ENCODE measurements around the gene CCDC142.
"Not testable (repeated sequence)": the region's sequence is repeated elsewhere in the genome, so short reads cannot be mapped to it uniquely, and the experiment has no call there.

CCDC142 gene

GRCh38 chr2:74489906-74490305 is 7.1 kb upstream of the CCDC142 start:
- Histone ChIP-seq H3K36me3 (ENCODE audit: control insufficient read depth, insufficient read depth, low read length) (peaks cover 36% of the 10 kb centered on the region), H3K27me3 (ENCODE audit: control insufficient read depth, insufficient read depth, low read length) (no peaks in the 10 kb centered on the region), H3K4me3 (ENCODE audit: low read depth, low read length) (no peak overlapping the region), H3K4me1 (ENCODE audit: control insufficient read depth, insufficient read depth, low read length) (no peaks in the 10 kb centered on the region), H3K9ac (ENCODE audit: low read depth, low read length) (no peak overlapping the region), H3K9me3 (ENCODE audit: control insufficient read depth, insufficient read depth, low read length) (no peaks in the 10 kb centered on the region)

GRCh38 chr2:74488643-74489481 is 6.1 kb upstream of the CCDC142 start:
- H3K36me3 ChIP-seq (ENCODE audit: control insufficient read depth, insufficient read depth, low read length) = peaks cover 33% of the 10 kb centered on the region
- no peaks in the 10 kb centered on the region for H3K4me1 ChIP-seq (ENCODE audit: control insufficient read depth, insufficient read depth, low read length)
- no peak overlapping the region for H3K4me3 ChIP-seq (ENCODE audit: low read depth, low read length)
- no peaks in the 10 kb centered on the region for H3K27me3 ChIP-seq (ENCODE audit: control insufficient read depth, insufficient read depth, low read length)
- no peaks in the 10 kb centered on the region for H3K9me3 ChIP-seq (ENCODE audit: control insufficient read depth, insufficient read depth, low read length)
- H3K9ac ChIP-seq (ENCODE audit: low read depth, low read length) = no peak overlapping the region

GRCh38 chr2:74486141-74486540 is 3.3 kb upstream of the CCDC142 start:
- Histone ChIP-seq H3K4me1 (ENCODE audit: control insufficient read depth, insufficient read depth, low read length) (no peaks in the 10 kb centered on the region), H3K9ac (ENCODE audit: low read depth, low read length) (no peak overlapping the region), H3K4me3 (ENCODE audit: low read depth, low read length) (no peak overlapping the region), H3K36me3 (ENCODE audit: control insufficient read depth, insufficient read depth, low read length) (peaks cover 12% of the 10 kb centered on the region), H3K9me3 (ENCODE audit: control insufficient read depth, insufficient read depth, low read length) (no peaks in the 10 kb centered on the region), H3K27me3 (ENCODE audit: control insufficient read depth, insufficient read depth, low read length) (no peaks in the 10 kb centered on the region)

- not testable (repeated sequence) for H3K36me3 ChIP-seq (ENCODE audit: control insufficient read depth, insufficient read depth, low read length); H3K9me3 ChIP-seq (ENCODE audit: control insufficient read depth, insufficient read depth, low read length); H3K4me1 ChIP-seq (ENCODE audit: control insufficient read depth, insufficient read depth, low read length); H3K27me3 ChIP-seq (ENCODE audit: control insufficient read depth, insufficient read depth, low read length); H3K9ac ChIP-seq (ENCODE audit: low read depth, low read length)
- H3K4me3 ChIP-seq (ENCODE audit: low read depth, low read length) = peak overlapping the region; percentile 99
These were observed 922 bp upstream of the CCDC142 start for GRCh38 chr2:74483675-74484164.

DNA sequence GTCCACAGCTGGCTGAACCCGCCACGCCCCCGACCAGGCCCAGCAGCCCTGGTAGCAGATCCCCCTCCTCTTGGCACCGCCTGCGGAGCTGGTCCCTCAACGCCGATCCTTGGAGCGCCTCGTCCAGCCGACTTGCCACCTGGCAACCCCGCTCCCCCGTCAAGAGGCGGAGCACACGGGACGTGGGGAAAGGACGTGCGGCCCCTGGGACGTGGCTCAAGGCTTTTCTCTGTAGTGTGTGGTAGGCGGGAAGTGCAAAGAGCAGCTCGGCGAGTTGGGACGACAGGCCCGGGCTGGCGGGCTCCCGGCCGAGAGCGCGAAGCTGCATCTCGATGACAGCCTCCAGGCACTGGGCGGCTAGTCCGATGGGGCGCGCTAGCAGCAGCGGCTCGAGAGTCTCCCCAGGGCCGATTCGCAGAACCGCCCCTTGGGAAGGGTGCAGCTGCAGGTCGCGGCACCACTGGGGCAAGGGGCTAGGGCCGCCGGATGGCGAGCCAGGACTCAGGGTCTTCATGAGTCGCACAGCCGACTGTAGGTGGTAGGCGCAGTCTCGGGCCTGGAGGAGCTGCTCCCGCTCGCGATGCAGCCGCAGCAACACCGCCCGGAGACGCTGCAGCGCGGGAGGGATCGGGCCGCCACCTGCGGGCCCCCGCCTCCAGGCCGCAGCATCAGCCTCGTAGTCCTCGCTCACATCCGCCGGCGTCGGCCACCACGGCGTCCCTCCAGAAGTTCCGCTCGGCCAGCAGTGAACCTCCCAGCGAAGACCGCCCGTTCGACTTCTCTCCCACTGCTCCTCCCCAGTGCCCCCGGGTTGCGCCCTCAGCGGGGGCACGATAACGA is 617 bp downstream of the CCDC142 start:
- no peaks in the 10 kb centered on the region for H3K4me1 ChIP-seq (ENCODE audit: control insufficient read depth, insufficient read depth, low read length)
- peaks cover 6% of the 10 kb centered on the region for H3K36me3 ChIP-seq (ENCODE audit: control insufficient read depth, insufficient read depth, low read length)
- no peaks in the 10 kb centered on the region for H3K27me3 ChIP-seq (ENCODE audit: control insufficient read depth, insufficient read depth, low read length)
- H3K4me3 ChIP-seq (ENCODE audit: low read depth, low read length) = peak overlapping the region; percentile 99
- H3K9ac ChIP-seq (ENCODE audit: low read depth, low read length) = peak overlapping the region; percentile 87
- H3K9me3 ChIP-seq (ENCODE audit: control insufficient read depth, insufficient read depth, low read length) = no peaks in the 10 kb centered on the region

DNA sequence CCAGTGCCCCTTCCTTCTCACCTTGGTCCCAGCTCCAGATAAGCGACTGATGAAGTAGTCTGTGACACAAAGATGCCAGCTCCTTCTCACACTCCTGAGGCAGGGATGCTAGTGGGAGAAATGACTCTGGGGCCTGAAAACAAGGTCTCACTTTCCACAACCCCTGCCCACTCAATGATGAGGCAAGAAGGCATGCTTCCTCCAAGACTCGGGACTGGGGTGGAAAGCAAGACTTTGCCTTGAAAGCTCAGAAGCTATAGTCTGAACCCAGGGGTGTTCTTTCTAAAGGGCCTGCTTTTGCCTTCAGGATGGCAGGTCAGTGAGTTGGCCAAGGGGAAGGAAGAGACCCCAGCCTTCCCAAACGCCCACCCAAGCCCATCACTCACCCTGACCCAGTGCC is 1.4 kb downstream of the CCDC142 start:
- H3K27me3 ChIP-seq (ENCODE audit: control insufficient read depth, insufficient read depth, low read length) = no peaks in the 10 kb centered on the region
- H3K9ac ChIP-seq (ENCODE audit: low read depth, low read length) = peak overlapping the region; percentile 87
- H3K4me1 ChIP-seq (ENCODE audit: control insufficient read depth, insufficient read depth, low read length) = no peaks in the 10 kb centered on the region
- H3K9me3 ChIP-seq (ENCODE audit: control insufficient read depth, insufficient read depth, low read length) = no peaks in the 10 kb centered on the region
- H3K4me3 ChIP-seq (ENCODE audit: low read depth, low read length) = peak overlapping the region; percentile 99
- H3K36me3 ChIP-seq (ENCODE audit: control insufficient read depth, insufficient read depth, low read length) = peaks cover 6% of the 10 kb centered on the region

GRCh38 chr2:74474899-74475298 is 7.9 kb downstream of the CCDC142 start:
- Histone ChIP-seq H3K27me3 (ENCODE audit: control insufficient read depth, insufficient read depth, low read length) (no peaks in the 10 kb centered on the region), H3K36me3 (ENCODE audit: control insufficient read depth, insufficient read depth, low read length) (peaks cover 14% of the 10 kb centered on the region), H3K9ac (ENCODE audit: low read depth, low read length) (no peak overlapping the region), H3K4me1 (ENCODE audit: control insufficient read depth, insufficient read depth, low read length) (peaks cover 2% of the 10 kb centered on the region), H3K4me3 (ENCODE audit: low read depth, low read length) (no peak overlapping the region), H3K9me3 (ENCODE audit: control insufficient read depth, insufficient read depth, low read length) (no peaks in the 10 kb centered on the region)

- no peaks in the 10 kb centered on the region for H3K9me3 ChIP-seq (ENCODE audit: control insufficient read depth, insufficient read depth, low read length)
- peaks cover 14% of the 10 kb centered on the region for H3K36me3 ChIP-seq (ENCODE audit: control insufficient read depth, insufficient read depth, low read length)
- H3K4me1 ChIP-seq (ENCODE audit: control insufficient read depth, insufficient read depth, low read length) = peaks cover 2% of the 10 kb centered on the region
- no peaks in the 10 kb centered on the region for H3K27me3 ChIP-seq (ENCODE audit: control insufficient read depth, insufficient read depth, low read length)
- H3K9ac ChIP-seq (ENCODE audit: low read depth, low read length) = no peak overlapping the region
- no peak overlapping the region for H3K4me3 ChIP-seq (ENCODE audit: low read depth, low read length)
These were observed 8.3 kb downstream of the CCDC142 start for GRCh38 chr2:74474481-74474880.

GRCh38 chr2:74472945-74473258 is 9.9 kb downstream of the CCDC142 start:
- Histone ChIP-seq H3K36me3 (ENCODE audit: control insufficient read depth, insufficient read depth, low read length) (peaks cover 14% of the 10 kb centered on the region), H3K9me3 (ENCODE audit: control insufficient read depth, insufficient read depth, low read length) (no peaks in the 10 kb centered on the region), H3K4me1 (ENCODE audit: control insufficient read depth, insufficient read depth, low read length) (peaks cover 2% of the 10 kb centered on the region), H3K4me3 (ENCODE audit: low read depth, low read length) (peak overlapping the region; percentile 89), H3K27me3 (ENCODE audit: control insufficient read depth, insufficient read depth, low read length) (no peaks in the 10 kb centered on the region), H3K9ac (ENCODE audit: low read depth, low read length) (peak overlapping the region; percentile 71)

GRCh38 chr2:74472086-74472944 is 10.5 kb downstream of the CCDC142 start, which contains the start of gene MRPL53:
TSS of gene MRPL53 (minus strand) at chr2:74472680. CDS start at chr2:74472660, 20 bp downstream.
- Histone ChIP-seq H3K4me1 (ENCODE audit: control insufficient read depth, insufficient read depth, low read length) (peaks cover 2% of the 10 kb centered on the region), H3K9me3 (ENCODE audit: control insufficient read depth, insufficient read depth, low read length) (no peaks in the 10 kb centered on the region), H3K27me3 (ENCODE audit: control insufficient read depth, insufficient read depth, low read length) (no peaks in the 10 kb centered on the region), H3K4me3 (ENCODE audit: low read depth, low read length) (peak within 1 kb of the TSS; percentile 89), H3K36me3 (ENCODE audit: control insufficient read depth, insufficient read depth, low read length) (peaks cover 11% of the 10 kb centered on the region), H3K9ac (ENCODE audit: low read depth, low read length) (peak within 1 kb of the TSS; percentile 71)

DNA sequence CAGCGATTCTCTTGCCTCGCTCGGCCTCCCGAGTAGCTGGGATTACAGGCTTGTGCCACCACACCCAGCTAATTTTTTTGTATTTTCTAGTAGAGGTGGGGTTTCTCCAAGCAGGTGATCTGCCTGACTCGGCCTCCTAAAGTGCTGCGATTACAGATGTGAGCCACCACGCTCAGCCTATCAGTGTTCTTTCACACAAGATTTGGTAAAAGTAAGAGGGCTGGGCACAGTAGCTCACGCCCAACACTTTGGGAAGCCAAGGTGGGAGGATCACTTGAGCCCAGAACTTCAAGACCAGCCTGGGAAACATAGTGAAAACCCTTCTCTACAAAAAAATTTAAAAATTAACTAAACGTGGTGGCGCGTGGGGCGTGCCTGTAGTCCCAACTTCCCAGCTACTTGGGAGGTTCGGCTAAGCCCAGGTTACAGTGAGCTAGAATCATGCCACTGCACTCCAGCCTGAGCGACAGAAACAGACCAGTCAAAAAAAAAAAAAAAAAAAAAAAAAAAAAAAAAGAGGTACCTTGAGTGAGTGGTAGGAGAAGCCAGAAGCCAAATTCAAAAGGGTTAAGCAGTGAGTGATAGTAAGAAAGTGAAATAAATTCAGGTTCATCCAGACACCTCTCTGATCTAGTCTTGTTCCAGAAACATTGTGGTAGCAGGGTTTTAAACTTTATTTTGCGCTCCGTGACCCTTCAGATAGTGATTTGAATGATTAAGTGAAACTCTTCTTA is 11.3 kb downstream of the CCDC142 start:
- H3K4me3 ChIP-seq (ENCODE audit: low read depth, low read length) = peak overlapping the region; percentile 89
- H3K9me3 ChIP-seq (ENCODE audit: control insufficient read depth, insufficient read depth, low read length) = no peaks in the 10 kb centered on the region
- peaks cover 2% of the 10 kb centered on the region for H3K4me1 ChIP-seq (ENCODE audit: control insufficient read depth, insufficient read depth, low read length)
- peak overlapping the region; percentile 71 for H3K9ac ChIP-seq (ENCODE audit: low read depth, low read length)
- H3K36me3 ChIP-seq (ENCODE audit: control insufficient read depth, insufficient read depth, low read length) = peaks cover 11% of the 10 kb centered on the region
- H3K27me3 ChIP-seq (ENCODE audit: control insufficient read depth, insufficient read depth, low read length) = no peaks in the 10 kb centered on the region

Measured in iPS-15b (cell line).